GM18505 (cell line): Measurements from ENCODE around the gene GOLT1A.

Experiments
- ATAC-seq: cut with Tn5 transposase; IDR thresholded peaks from one replicate; pipeline ENCODE4 v1.9.1; 2021; ENCODE audit not compliant: unreplicated experiment
- POLR2A ChIP-seq: IDR thresholded peaks from 4 replicates; pipeline ENCODE4 v1.6.1; 2011; ENCODE audit warnings: borderline replicate concordance; ENCODE audit not compliant: insufficient read depth, insufficient read length; ENCODE audit errors: extremely low read depth

The GOLT1A gene

GRCh38 chr1:204213668-204214662 is at the start of gene GOLT1A:
Gene GOLT1A, minus strand, starts transcription at chr1:204213988. Its CDS starts 82 bp downstream, at chr1:204213906.
- TF ChIP-seq POLR2A, result no peak
- ATAC-seq, result no peak

GRCh38 chr1:204263254-204263910 is 49.6 kb upstream of the GOLT1A start:
- no peak for ATAC-seq
- TF ChIP-seq POLR2A, result no peak

GRCh38 chr1:204262506-204263253 is 48.9 kb upstream of the GOLT1A start:
- no peak for TF ChIP-seq POLR2A
- ATAC-seq, result no peak

- TF ChIP-seq POLR2A, result no peak
- ATAC-seq, result no peak
Measured at GRCh38 chr1:204261746-204262505, 48.1 kb upstream of the GOLT1A start.

GRCh38 chr1:204261266-204261665 is 47.5 kb upstream of the GOLT1A start:
- no peak for ATAC-seq
- TF ChIP-seq POLR2A, result no peak

GRCh38 chr1:204260601-204261197 is 46.9 kb upstream of the GOLT1A start:
- TF ChIP-seq POLR2A, result no peak
- no peak for ATAC-seq

GRCh38 chr1:204259782-204260181 is 46.0 kb upstream of the GOLT1A start:
- no peak for ATAC-seq

GRCh38 chr1:204259196-204259595 is 45.4 kb upstream of the GOLT1A start:
- TF ChIP-seq POLR2A, result no peak
- ATAC-seq, result no peak

More at GRCh38 chr1:204259782-204260181, 46.0 kb upstream of the GOLT1A start:
- no peak for TF ChIP-seq POLR2A

GRCh38 chr1:204258213-204259115 is 44.7 kb upstream of the GOLT1A start:
- TF ChIP-seq POLR2A, result no peak
- no peak for ATAC-seq

- no peak for ATAC-seq
- TF ChIP-seq POLR2A, result no peak
Measured at GRCh38 chr1:204257446-204257845, 43.7 kb upstream of the GOLT1A start.

GRCh38 chr1:204256531-204256930 is 42.7 kb upstream of the GOLT1A start:
- TF ChIP-seq POLR2A, result no peak
- no peak for ATAC-seq
